Right atrium auricular region (tissue), 2 donors: Measurements from ENCODE around the gene UPF2. TPM values are rescaled to one million over a fixed set of nuclear protein-coding genes. Genes with fewer than 3 reads are reported as not detected.
"Not testable (repeated sequence)": the region's sequence is repeated elsewhere in the genome, so short reads cannot be mapped to it uniquely, and the experiment has no call there.

Source experiments
- DNase-seq: peaks from one replicate; pipeline ENCODE4 v3.0.0-alpha.2; 2019; ENCODE audit warnings: low spot score
- H3K27ac ChIP-seq, 2 donors: fragments of 200-600 bp; sonication (generic); 1 replicate in 1 of 2; 2 replicates in 1 of 2; pipeline ENCODE4 v1.5.1; 2016 to 2019
- H3K27me3 ChIP-seq, 2 donors: fragments of 200-600 bp; sonication (generic); one replicate each; pipeline versions ENCODE4 v1.5.1 to v1.6.0; 2017 to 2019
- H3K36me3 ChIP-seq: fragments of 200-600 bp; sonication (generic); one replicate; pipeline ENCODE4 v1.5.1; 2016
- H3K4me1 ChIP-seq, 2 donors: fragments of 200-600 bp; sonication (generic); one replicate each; pipeline versions ENCODE4 v1.5.1 to v1.6.0; 2017 to 2019
- H3K4me3 ChIP-seq, 2 donors: fragments of 200-600 bp; sonication (generic); 1 replicate in 1 of 2; 2 replicates in 1 of 2; pipeline ENCODE4 v1.5.1; 2017 to 2019; ENCODE audit warnings: mild to moderate bottlenecking in 1 of 2, moderate library complexity in 1 of 2
- H3K9me3 ChIP-seq, 2 donors: fragments of 200-600 bp; sonication (generic); one replicate each; pipeline ENCODE4 v1.5.1; 2019
- total RNA-seq, 2 donors: library from RNA; depleted of rRNA; stranded (reverse); fragments of >200 nt; gene quantifications; one replicate each; pipeline ENCODE4 v1.1.0, GENCODE V29; 2016
- TF ChIP-seq, protein P1 (sequence below), 2 donors: fragments of 200-600 bp; sonication (generic); IDR thresholded peaks; one replicate each; pipeline ENCODE4 v1.5.1; 2019; ENCODE audit warnings: antibody characterized with exemption in 2 of 2

Gene UPF2
- total RNA-seq, 2 donors from 2014 or later = 11.8 to 13.1 TPM

DNA sequence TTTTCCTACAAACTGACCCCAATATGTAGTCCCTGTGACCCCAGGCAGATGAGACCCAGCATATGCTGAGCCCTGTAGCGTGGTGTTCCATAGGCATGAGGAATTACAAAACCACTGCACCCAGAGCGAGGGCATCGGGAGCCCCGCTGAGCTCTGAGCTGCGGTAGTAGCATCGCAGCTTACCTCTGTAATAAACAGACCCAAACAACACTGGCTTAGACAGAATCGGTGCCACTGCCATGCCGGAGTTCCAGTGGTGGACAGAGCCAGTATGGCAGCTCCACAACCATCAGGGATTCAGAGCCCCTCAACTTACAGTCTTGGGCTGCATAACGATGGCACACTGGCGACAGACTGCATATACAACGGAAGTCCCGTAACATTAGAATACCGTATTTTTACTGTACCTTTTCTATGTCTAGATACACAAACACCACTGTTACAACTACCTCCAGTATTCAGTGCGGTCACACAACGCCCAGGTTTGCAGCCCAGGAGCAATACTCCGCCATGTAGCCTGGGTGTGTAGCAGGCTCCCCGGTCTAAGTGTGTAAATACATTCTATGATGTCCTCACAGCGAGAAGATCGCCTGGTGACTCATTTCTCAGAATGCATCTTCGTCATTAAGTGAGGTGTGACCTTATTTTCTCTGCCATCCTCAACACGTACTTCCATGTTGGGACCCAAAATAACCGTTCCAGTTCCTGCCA is 150.7 kb downstream of the UPF2 start:
- Histone ChIP-seq H3K4me1 (no peaks in the 10 kb centered on the region), H3K27me3 (no peaks in the 10 kb centered on the region), H3K4me3 (no peak overlapping the region), H3K36me3 (no peaks in the 10 kb centered on the region), H3K9me3 (no peaks in the 10 kb centered on the region), H3K27ac (no peak overlapping the region)
- TF ChIP-seq, protein P1, sequence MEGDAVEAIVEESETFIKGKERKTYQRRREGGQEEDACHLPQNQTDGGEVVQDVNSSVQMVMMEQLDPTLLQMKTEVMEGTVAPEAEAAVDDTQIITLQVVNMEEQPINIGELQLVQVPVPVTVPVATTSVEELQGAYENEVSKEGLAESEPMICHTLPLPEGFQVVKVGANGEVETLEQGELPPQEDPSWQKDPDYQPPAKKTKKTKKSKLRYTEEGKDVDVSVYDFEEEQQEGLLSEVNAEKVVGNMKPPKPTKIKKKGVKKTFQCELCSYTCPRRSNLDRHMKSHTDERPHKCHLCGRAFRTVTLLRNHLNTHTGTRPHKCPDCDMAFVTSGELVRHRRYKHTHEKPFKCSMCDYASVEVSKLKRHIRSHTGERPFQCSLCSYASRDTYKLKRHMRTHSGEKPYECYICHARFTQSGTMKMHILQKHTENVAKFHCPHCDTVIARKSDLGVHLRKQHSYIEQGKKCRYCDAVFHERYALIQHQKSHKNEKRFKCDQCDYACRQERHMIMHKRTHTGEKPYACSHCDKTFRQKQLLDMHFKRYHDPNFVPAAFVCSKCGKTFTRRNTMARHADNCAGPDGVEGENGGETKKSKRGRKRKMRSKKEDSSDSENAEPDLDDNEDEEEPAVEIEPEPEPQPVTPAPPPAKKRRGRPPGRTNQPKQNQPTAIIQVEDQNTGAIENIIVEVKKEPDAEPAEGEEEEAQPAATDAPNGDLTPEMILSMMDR (IDR thresholded peaks at IDR 0.05) = no peak
- no peak for DNase-seq

DNA sequence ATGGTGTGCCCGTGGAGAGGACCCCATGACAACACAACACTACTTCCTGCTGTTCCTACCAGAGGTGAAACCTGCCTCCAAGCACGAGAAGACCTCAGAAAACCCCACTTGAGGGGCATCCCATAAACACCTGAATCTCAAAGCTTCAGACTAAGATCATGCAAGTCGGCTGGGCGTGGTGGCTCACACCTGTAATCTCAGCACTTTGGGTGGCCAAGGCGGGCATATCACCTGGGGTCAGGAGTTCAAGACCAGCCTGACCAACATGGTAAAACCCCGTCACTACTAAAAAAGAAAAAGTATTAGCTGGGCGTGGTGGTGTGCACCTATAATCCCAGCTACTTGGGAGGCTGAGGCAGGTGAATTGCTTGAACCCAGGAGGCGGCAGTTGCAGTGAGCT is 153.3 kb downstream of the UPF2 start:
- not testable (repeated sequence) for DNase-seq, H3K27ac ChIP-seq, H3K4me1 ChIP-seq, H3K27me3 ChIP-seq, H3K9me3 ChIP-seq, H3K36me3 ChIP-seq, H3K4me3 ChIP-seq

DNA sequence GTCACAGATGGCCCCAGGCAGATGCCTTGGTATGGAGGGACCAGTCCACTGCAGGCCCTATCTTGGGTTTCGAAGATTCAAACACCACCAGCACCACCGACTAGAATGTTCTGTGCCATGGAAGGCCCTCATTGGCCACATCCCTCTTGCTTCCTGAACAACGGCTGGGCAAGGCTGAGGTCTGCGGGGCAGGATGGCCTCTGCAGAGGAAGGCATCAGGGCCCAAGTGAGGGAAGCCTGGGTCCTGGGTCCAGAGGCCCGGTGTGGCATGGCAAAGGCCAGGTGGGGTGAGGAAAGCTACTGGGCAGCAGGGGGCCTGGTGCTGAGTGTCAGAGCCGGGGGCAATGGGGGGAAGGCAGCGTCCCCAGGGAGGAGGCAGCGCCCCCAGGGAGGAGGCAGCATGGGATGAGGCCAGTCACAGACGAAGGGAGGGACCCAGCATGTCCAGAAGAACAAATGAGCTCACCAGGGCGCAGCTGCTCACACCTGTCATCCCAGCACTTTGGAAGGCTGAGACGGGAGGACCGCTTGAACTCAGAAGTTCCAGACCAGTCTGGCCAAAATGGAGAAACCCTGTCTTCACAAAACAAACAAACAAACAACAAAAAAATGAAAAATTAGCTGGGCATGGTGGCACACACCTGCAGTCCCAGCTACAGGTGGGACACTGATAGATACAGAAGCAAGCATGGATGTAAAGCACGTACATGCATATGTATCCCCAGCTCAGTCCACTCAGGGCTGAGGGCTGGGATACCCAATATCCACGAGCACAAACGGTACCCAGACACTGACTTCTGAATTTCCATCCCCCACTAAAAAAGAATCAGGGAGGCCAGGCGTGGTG is 155.0 kb downstream of the UPF2 start:
- Histone ChIP-seq H3K27me3 (no peaks in the 10 kb centered on the region), H3K4me3 (no peak overlapping the region), H3K27ac (no peak overlapping the region), H3K9me3 (no peaks in the 10 kb centered on the region), H3K36me3 (no peaks in the 10 kb centered on the region), H3K4me1 (peaks cover 0 to 8% of the 10 kb centered on the region in 2 donors)
- DNase-seq = no peak
- TF ChIP-seq, protein P1 (IDR thresholded peaks at IDR 0.05) = no peak

DNA sequence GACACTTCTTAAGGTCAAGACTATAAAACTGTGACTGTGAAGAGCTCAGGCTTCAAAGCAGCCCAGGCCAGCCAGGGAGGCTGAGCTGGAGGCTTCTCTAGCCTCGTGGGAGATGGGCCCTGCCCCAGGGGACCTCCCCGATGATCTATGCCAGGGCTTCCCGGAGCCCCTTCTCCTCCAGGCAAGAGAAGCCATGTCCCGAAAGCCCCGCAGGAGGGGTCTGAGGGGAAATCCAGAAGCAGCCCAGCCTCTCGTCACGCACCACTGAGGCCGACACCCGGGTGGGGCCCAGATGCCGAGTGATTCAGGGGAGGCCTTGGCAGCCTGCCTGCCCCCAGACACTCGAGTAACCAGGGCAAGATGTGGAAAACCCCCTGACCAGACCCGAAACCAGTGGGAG is 155.8 kb downstream of the UPF2 start:
- Histone ChIP-seq H3K36me3 (no peaks in the 10 kb centered on the region), H3K27me3 (no peaks in the 10 kb centered on the region)
- TF ChIP-seq, protein P1 (IDR thresholded peaks at IDR 0.05) = no peak

DNA sequence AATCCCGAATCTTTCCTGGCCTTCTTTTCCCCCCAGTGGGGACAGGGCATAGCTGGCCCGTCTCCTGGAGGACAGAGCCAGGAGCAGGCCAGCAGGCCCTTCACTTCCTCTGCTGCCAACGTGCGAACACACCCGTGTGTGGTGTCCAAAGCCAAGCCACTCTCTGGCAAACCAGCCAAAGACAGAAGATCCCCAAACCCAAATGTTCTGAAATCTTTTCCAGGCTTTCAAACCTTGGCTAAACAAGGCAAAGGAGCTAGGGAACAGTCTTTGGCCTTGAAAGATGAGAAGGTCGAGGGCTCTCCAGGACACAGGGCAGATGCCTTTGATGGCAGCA is 156.5 kb downstream of the UPF2 start:
- TF ChIP-seq, protein P1 (IDR thresholded peaks at IDR 0.05) = no peak
- DNase-seq = no peak

More for the DNA sequence above, 155.8 kb downstream of the UPF2 start:
- DNase-seq = no peak
- Histone ChIP-seq H3K4me1 (peaks cover 0 to 8% of the 10 kb centered on the region in 2 donors), H3K9me3 (no peaks in the 10 kb centered on the region), H3K4me3 (no peak overlapping the region), H3K27ac (no peak overlapping the region)

DNA sequence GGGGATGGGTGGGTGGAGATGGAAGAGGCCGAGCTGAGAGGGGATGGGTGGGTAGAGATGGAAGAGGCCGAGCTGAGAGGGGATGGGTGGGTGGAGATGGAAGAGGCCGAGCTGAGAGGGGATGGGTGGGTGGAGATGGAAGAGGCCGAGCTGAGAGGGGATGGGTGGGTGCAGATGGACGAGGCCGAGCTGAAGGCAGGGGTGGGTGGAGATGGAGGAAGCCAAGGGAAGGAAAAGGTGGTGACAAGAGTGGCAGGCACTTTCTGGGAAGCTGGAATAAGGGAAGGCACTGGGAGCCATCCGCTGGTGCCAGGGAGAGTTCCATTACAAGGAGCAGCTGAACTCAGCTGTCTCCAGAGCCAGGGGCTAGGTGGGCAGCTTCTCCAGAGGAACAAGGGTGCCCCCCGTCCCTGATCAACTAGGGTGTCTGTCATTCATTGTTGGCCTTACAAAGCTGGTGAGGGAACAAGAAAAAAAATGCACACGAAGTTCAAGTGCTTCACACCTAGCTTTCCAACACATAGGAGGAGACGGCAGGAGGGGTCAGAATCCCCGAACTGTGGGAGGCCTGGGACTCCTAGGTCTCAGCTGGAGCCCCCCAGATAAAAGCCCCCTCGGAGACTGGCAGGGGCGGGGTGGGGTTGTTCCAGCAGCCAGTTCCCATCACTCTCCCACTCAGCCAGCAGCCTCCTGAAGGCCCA is 157.0 kb downstream of the UPF2 start:
- Histone ChIP-seq H3K36me3 (no peaks in the 10 kb centered on the region), H3K4me1 (peaks cover 0 to 8% of the 10 kb centered on the region in 2 donors), H3K27me3 (no peaks in the 10 kb centered on the region), H3K27ac (no peak overlapping the region), H3K4me3 (no peak overlapping the region), H3K9me3 (no peaks in the 10 kb centered on the region)
- TF ChIP-seq, protein P1 (IDR thresholded peaks at IDR 0.05) = no peak
- no peak for DNase-seq

More for the DNA sequence above, 156.5 kb downstream of the UPF2 start:
- H3K27ac ChIP-seq = no peak overlapping the region
- peaks cover 0 to 8% of the 10 kb centered on the region in 2 donors for H3K4me1 ChIP-seq
- H3K9me3 ChIP-seq = no peaks in the 10 kb centered on the region
- no peaks in the 10 kb centered on the region for H3K36me3 ChIP-seq
- no peaks in the 10 kb centered on the region for H3K27me3 ChIP-seq
- no peak overlapping the region for H3K4me3 ChIP-seq
